Psoas muscle (tissue), 8 donors: Measurements from ENCODE around the gene ZNF385D. TPM values are rescaled to one million over a fixed set of nuclear protein-coding genes. Genes with fewer than 3 reads are reported as not detected.

Source experiments
- ATAC-seq, 4 donors: fragments of 200-7000 bp; cut with Tn5 transposase; one replicate each; pipeline ENCODE4 v1.9.1; 2020; ENCODE audit warnings: moderate library complexity in 3 of 4, mild to moderate bottlenecking in 2 of 4
- DNase-seq, 2 donors: peaks; one replicate each; pipeline ENCODE4 v3.0.0-alpha.2; 2020
- H3K27ac ChIP-seq: fragments of 200-600 bp; one replicate; pipeline ENCODE4 v1.8.0; 2022
- H3K27me3 ChIP-seq, 3 donors: fragments of 200-600 bp in 1 of 3; one replicate each; pipeline versions ENCODE4 v1.6.1 to v1.8.0; 2013 to 2022; ENCODE audit warnings: low read length in 2 of 3, mild to moderate bottlenecking in 2 of 3, moderate library complexity in 1 of 3; ENCODE audit not compliant: insufficient read depth in 3 of 3
- H3K36me3 ChIP-seq, 2 donors: fragments of 200-600 bp in 1 of 2; one replicate each; pipeline versions ENCODE4 v1.6.1 to v1.8.0; 2013 to 2022; ENCODE audit warnings: low read depth in 1 of 2, mild to moderate bottlenecking in 1 of 2, moderate library complexity in 1 of 2; ENCODE audit not compliant: insufficient read depth in 1 of 2
- H3K4me1 ChIP-seq: fragments of 200-600 bp; one replicate; pipeline ENCODE4 v1.8.0; 2022
- H3K4me3 ChIP-seq: fragments of 200-600 bp; one replicate; pipeline ENCODE4 v1.8.0; 2022; ENCODE audit warnings: mild to moderate bottlenecking
- H3K9me3 ChIP-seq: fragments of 200-600 bp; one replicate; pipeline ENCODE4 v1.8.0; 2022
- WGBS, 3 donors: extraction: QIAGEN DNeasy Blood & Tissue Kit; methylation state at CpG; one replicate each; pipeline versions ENCODE4 v1.1.6 to v1.1.7; 2013; 5-methylcytosine and 5-hydroxymethylcytosine counted together
- intact Hi-C, 2 donors: fragments of 100-400 bp; cut with DNase I; formaldehyde crosslinking; loops; one replicate each; pipeline versions ENCODE4 v1.11.0 to v1.14.2; 2022
- polyA plus RNA-seq, 3 donors: library from polyadenylated mRNA; stranded (reverse); fragments of 200-250 nt; gene quantifications; one replicate each; pipeline ENCODE4 v1.2.3, GENCODE V29; 2013
- total RNA-seq, 4 donors: library from RNA; stranded (reverse); fragmentation: NEBNext Ultra II Directional in 2 of 4; extraction: Animal tissue kit (Norgen Biotek cat#: 25700) in 2 of 4; gene quantifications; one replicate each; pipeline versions ENCODE4 v1.2.1 to v1.2.4, GENCODE V29; 2021 to 2023
- TF ChIP-seq, protein P1 (sequence below): fragments of 200-600 bp; IDR thresholded peaks from one replicate; pipeline ENCODE4 v1.8.0; 2022; ENCODE audit warnings: antibody characterized with exemption
- donor health status: healthy with polysubstance abuse.
- donor health status: DM: no; HTN: no; CAD: no; lungs with moderate emphysema.
- donor health status: Bipolar disorder and iron deficiency.
- donor health status: healthy.
- donor health status: DM: yes; HTN: yes; CAD: no.
- donor health status: DM: no; HTN: no; CAD: no.
- donor health status: DM: no; HTN: no; CAD: no.
- donor health status: DM: yes; HTN: yes; CAD: no.

Gene ZNF385D
- total and polyA plus RNA-seq, 7 donors, result 0.55 to 8.7 (median 3.7) TPM

DNA sequence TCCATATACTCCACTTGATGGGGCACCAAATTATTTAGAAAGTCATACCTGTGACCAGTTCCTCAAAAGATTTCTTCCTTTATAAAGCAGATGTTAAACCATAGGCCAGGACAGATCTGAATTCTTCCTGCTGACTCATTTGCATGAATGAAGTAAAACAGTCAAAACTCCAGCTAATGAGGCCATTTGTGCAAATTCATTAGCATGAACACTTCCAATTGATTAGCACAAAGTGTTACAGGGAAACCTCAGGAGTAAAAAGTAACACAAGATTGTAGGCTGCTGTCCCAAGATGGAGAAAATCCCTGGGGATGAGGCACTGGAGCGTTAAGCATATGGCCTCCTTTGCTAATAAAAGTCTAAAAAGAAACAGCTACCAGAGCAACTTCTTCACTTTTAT lies 149.8 kb downstream of the ZNF385D start:
- Histone ChIP-seq H3K36me3 (no peaks in the 10 kb centered on the region), H3K4me3 (no peak overlapping the region), H3K27me3 (no peaks in the 10 kb centered on the region), H3K4me1 (no peaks in the 10 kb centered on the region), H3K27ac (no peak overlapping the region), H3K9me3 (no peaks in the 10 kb centered on the region)
- 57 to 73% (median 63%) methylated on average over 1 of the region's 1 CpG for WGBS, 3 donors
- ATAC-seq (no peak), DNase-seq (no peak)
- intact Hi-C loops, result no loop called here
- TF ChIP-seq, protein P1, sequence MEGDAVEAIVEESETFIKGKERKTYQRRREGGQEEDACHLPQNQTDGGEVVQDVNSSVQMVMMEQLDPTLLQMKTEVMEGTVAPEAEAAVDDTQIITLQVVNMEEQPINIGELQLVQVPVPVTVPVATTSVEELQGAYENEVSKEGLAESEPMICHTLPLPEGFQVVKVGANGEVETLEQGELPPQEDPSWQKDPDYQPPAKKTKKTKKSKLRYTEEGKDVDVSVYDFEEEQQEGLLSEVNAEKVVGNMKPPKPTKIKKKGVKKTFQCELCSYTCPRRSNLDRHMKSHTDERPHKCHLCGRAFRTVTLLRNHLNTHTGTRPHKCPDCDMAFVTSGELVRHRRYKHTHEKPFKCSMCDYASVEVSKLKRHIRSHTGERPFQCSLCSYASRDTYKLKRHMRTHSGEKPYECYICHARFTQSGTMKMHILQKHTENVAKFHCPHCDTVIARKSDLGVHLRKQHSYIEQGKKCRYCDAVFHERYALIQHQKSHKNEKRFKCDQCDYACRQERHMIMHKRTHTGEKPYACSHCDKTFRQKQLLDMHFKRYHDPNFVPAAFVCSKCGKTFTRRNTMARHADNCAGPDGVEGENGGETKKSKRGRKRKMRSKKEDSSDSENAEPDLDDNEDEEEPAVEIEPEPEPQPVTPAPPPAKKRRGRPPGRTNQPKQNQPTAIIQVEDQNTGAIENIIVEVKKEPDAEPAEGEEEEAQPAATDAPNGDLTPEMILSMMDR, result no peak

DNA sequence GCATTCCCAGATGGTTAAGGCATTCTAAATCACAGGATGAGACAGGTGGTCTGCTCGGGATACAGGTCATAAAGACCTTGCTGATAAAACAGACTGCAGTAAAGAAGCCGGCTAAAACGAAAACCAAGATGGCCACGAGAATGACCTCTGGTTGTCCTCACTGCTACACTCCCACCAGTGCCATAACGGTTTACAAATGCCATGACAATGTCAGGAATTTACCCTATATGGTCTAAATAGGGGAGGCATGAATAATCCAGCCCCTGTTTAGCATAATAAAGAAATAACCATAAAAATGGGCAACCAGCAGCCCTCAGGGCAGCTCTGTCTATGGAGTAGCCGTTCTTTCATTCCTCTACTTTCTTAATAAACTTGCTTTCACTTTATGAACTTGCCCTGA lies 151.1 kb downstream of the ZNF385D start:
- TF ChIP-seq, protein P1, result no peak
- WGBS, 3 donors, result 78 to 82% (median 79%) methylated on average over 6 of the region's 6 CpGs
- Histone ChIP-seq H3K4me3 (no peak overlapping the region), H3K27me3 (no peaks in the 10 kb centered on the region), H3K4me1 (no peaks in the 10 kb centered on the region), H3K9me3 (no peaks in the 10 kb centered on the region), H3K36me3 (no peaks in the 10 kb centered on the region), H3K27ac (no peak overlapping the region)
- ATAC-seq (no peak), DNase-seq (no peak)
- intact Hi-C loops, result no loop called here

DNA sequence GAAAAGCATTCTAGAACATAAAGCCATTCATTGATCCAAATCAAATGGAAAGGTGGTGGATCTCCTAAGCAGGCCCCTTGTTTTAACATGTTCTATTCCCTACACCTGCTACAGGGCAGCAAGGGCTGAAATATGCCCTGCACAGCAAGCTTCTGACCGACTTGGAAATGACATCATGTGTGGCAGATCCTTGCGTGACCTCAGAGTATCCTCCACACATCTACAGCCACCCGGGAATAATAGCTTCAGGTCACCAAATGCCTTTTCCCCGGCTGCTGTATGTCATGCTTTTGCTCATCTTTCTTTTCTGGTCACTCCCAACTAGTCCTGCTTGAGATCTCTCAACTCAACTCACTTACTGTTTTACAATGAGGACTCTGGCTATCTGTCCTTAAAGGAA lies 158.2 kb downstream of the ZNF385D start:
- no peaks in the 10 kb centered on the region for H3K9me3 ChIP-seq
- TF ChIP-seq, protein P1, result no peak
- DNase-seq, result no peak
- H3K27me3 ChIP-seq, result no peaks in the 10 kb centered on the region
- H3K4me3 ChIP-seq, result no peak overlapping the region
- intact Hi-C loops, result no loop called here
- no peak for ATAC-seq
- no peak overlapping the region for H3K27ac ChIP-seq
- no peaks in the 10 kb centered on the region for H3K4me1 ChIP-seq
- no peaks in the 10 kb centered on the region for H3K36me3 ChIP-seq
- 27 to 55% (median 34%) methylated on average over 4 of the region's 4 CpGs for WGBS, 3 donors

DNA sequence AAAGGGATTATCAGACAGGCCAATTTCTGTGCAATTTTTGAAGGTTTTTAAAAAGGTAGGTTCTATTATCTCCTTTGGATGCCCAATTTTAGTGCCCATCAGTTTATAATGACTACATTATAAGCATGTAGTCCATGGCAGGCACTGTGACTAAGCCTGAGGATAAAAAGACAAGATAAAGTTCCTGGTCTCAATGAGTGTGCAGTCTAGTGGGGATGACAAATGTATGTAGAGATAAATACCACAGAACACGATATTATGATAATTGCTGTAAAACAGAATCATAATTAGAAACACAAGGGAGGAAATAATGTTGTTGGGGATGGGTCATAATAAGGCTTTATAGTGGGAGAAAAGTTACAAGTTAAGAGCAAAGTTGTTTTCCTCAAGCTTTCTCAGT lies 163.1 kb downstream of the ZNF385D start:
- Histone ChIP-seq H3K27ac (no peak overlapping the region), H3K9me3 (no peaks in the 10 kb centered on the region), H3K4me1 (no peaks in the 10 kb centered on the region), H3K4me3 (no peak overlapping the region), H3K27me3 (no peaks in the 10 kb centered on the region), H3K36me3 (no peaks in the 10 kb centered on the region)
- 71 to 77% (median 71%) methylated on average over 1 of the region's 1 CpG for WGBS, 3 donors
- no peak for ATAC-seq
- intact Hi-C loops, result no loop called here
- no peak for DNase-seq
- TF ChIP-seq, protein P1, result no peak

DNA sequence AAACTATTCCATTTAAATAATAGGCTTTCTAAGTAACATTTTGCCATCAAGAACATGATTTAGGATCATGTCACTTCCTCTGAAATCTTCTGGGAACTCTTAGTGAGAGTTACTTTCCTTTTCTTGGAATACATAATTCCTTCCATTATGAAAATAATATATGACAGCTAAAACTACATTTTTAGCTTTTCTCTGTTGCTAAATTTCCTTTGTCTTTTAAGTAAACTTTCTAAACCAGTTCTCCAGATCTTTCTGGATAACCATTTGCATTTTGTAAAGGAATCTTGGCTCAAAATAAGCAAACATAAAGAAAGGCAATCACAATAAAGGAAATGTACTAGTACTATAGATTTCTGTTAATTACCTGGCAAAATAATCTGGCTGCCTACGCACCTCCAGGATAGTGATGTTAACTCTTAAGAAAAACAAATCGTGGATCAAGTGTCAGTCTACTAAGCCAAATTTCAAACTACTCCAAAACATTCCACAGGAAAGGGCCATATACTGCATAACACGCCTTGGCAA lies 165.7 kb downstream of the ZNF385D start:
- Histone ChIP-seq H3K27me3 (no peaks in the 10 kb centered on the region), H3K4me3 (no peak overlapping the region), H3K36me3 (no peaks in the 10 kb centered on the region), H3K9me3 (no peaks in the 10 kb centered on the region), H3K27ac (no peak overlapping the region), H3K4me1 (no peaks in the 10 kb centered on the region)
- intact Hi-C loops, result no loop called here
- DNase-seq (no peak), ATAC-seq (no peak)
- 85 to 89% (median 87%) methylated on average over 3 of the region's 3 CpGs for WGBS, 3 donors
- TF ChIP-seq, protein P1, result no peak
